Motor neuron (in vitro differentiated cells): ENCODE measurements around the gene RBM4B. TPM values are rescaled to one million over a fixed set of nuclear protein-coding genes. Genes with fewer than 3 reads are reported as not detected.

Source experiments
- ATAC-seq, 8 experiments: fragments of 200-7000 bp; cut with Tn5 transposase; replicated peaks in 6 of 8; 2 replicates each; pipeline ENCODE4 v1.8.0; 2021; ENCODE audit warnings: mild to moderate bottlenecking in 8 of 8, moderate library complexity in 8 of 8
- H3K27ac ChIP-seq, 2 donors: fragments of 250-450 bp; sonication (Bioruptor Pico); 2 replicates each; pipeline ENCODE4 v1.9.0; 2021; ENCODE audit warnings: antibody characterized with exemption in 2 of 2, mild to moderate bottlenecking in 2 of 2, moderate library complexity in 1 of 2
- H3K4me1 ChIP-seq, 2 donors: fragments of 250-450 bp; sonication (Bioruptor Pico); replicated peaks in 1 of 2; 2 replicates each; pipeline ENCODE4 v1.6.1; 2021; ENCODE audit warnings: antibody characterized with exemption in 2 of 2, mild to moderate bottlenecking in 2 of 2, moderate library complexity in 1 of 2
- H3K4me3 ChIP-seq, 5 donors: fragments of 250-450 bp; sonication (Bioruptor Pico); 2 replicates each; pipeline ENCODE4 v1.9.0; 2021; ENCODE audit warnings: antibody characterized with exemption in 5 of 5, mild to moderate bottlenecking in 5 of 5, moderate library complexity in 4 of 5
- WGBS, 10 experiments: fragments of 450-650 bp; shearing (Covaris generic); methylation state at CpG; one replicate each; pipeline ENCODE4 v1.0.0; 2022; 5-methylcytosine and 5-hydroxymethylcytosine counted together
- in situ Hi-C, 9 experiments: fragments of 400-800 bp; cut with MboI; loops; one replicate each; pipeline ENCODE4 v1.15.0; 2021; ENCODE audit warnings: low sequenced_read_pairs in 9 of 9, low pct_unique_long_range_greater_than_20kb in 2 of 9; ENCODE audit not compliant: unreplicated experiment in 9 of 9
- total RNA-seq, 8 experiments: library from RNA; unstranded; fragments of 300-600 nt; gene quantifications; 2 replicates each; pipeline versions ENCODE4 v1.2.3 to v1.2.4, GENCODE V29; 2022

RBM4B gene
- total RNA-seq, 8 experiments from 2014 or later, result 14.9 to 59.5 (median 47.7) TPM

DNA sequence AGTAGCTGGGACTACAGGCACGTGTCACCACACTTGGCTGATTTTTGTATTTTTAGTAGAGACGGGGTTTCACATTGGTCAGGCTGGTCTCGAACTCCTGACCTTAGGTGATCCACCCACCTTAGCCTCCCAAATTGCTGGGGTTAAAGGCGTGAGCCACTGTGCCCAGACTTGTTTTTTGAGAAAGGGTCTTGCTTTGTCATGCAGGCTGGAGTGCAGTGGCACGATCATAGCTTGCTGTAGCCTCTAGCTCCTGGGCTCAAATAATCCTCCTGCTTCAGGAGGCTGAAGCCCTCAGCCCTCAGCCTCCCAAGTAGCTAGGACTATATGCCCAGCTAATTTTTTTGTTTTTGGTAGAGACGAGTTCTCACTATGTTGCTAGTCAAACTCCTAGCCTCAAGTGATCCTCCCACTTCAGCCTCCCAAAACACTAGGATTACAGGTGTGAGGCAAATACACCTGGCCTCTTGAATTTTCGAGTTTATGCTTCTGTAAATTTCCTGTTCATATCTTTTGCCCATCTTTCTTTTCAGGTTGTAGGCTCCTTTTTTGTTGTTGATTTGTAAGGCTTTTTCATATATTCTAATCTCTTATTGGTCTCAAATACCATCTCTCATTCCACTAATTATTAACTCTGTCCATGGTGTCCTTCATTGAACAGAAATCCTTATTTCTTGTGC lies 3.4 kb upstream of the RBM4B start:
- 13 to 100% (median 76%) methylated on average over 1 to 3 of the region's 7 CpGs for WGBS, 10 experiments
- H3K27ac ChIP-seq, result no peak overlapping the region
- in situ Hi-C loops, result loop anchor here in 3 of 9 experiments (25.0 kb wide), 1 partner anchor 269 kb away; the partner anchor contains the start of gene NPAS4 (in 3 of the 3)
- no peak overlapping the region for H3K4me3 ChIP-seq
- peaks cover 6 to 11% of the 10 kb centered on the region in 2 donors for H3K4me1 ChIP-seq
- ATAC-seq, result no peak

DNA sequence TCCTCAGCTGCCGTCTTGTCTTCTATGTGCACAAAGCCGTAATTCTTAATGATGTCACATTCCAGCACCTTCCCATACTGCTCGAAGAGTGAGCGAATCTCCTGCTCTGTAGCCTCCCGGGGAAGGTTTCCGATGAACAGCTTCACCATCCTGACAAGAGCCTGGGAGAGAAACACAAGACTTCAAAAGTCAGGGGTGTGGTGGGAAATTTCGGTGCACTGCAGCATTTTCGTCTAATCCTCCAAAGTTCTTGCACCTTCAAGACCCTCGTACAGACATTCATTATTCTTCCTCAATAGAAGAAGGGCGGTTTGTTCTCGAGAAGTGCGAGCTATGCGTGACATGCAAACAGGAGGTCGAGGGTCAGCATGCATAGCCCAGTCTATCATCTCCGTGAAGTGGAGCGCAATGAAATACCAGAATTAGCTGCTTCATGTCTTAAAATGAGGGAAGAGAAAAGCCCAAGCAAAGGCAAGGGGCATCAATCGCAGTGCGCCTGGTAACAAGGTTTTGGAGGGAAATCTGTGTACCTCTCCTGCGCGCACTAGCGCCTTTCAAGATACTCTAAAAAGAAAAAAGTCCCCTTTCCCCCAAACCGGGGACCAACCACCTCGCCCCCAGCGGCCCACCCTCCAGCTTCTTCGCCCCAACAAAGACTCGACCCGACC lies 622 bp downstream of the RBM4B start:
- peak overlapping the region; percentile 59 to 84 (median 69) for H3K4me3 ChIP-seq
- in situ Hi-C loops, result loop anchor here in 3 of 9 experiments (25.0 kb wide), 1 partner anchor 265 kb away; the partner anchor contains the start of gene NPAS4 (in 3 of the 3)
- no peak for ATAC-seq
- H3K4me1 ChIP-seq, result peaks cover 31 to 42% of the 10 kb centered on the region in 2 donors
- peak overlapping the region; percentile 97 to 99 for H3K27ac ChIP-seq
- WGBS, 10 experiments, result 0 to 11% (median 0%) methylated on average over 2 to 7 of the region's 27 CpGs; no CpG with 5 or more reads in 3 of the 10 experiments

DNA sequence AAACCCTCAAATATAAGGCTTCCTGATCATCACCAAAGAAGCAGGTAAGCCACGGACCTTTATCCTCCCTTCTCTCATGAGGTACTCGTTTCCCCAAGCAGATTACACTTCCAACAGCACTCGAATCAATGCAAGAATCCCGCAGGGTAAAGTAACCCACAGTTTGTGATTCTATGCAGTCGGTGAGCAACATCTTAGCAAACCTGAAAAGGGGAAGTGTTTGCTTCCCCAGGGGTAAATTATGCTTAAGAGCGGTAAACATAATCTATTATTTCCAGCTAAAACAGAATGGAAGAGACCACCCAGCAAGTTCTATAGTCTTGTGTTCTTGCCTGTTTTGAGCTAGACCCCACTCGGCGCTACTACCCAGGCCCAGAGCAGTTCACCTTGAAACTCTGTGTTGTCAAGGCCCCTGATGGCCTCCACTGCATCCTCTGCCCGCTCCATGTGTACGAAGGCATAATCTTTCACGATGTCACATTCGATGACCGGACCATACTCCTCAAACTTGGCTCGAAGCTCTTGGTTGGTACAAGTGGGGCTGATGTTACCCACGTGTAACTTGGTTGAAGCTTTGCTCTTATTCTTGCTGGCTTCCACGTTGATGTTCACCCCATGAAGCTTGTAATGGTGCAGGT lies 1.3 kb downstream of the RBM4B start:
- Histone ChIP-seq H3K27ac (peak overlapping the region; percentile 97 to 99), H3K4me3 (peak overlapping the region; percentile 59 to 84 (median 69))

DNA sequence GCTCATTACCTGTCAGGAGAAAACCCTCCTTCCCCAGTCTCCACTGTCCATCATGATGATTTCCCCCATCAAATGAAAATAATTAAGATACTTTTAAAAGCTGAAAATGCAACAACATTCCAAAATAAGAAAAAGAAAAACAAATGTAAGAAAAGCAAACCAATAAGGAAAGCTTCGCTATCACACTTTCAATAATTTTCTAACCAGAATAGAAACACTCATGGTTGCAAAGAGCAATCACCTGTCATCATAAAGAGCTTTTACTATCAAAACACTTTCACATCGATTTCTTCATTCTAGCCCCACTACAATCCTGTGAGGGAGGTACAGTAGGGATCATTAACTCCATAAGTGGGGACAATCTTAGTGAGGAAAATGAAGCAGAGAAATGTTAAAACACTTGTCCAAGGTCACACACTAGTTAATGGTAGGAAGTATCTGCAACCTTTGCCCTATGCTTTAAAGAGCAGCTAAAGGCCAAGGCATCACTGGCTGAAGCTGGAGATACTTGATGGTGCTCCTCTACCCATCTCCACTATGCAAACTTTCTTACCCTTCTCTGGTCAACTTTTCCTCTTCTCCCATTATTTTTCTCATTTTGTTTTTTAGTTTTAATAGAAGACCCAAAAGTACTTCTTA lies 2.6 kb downstream of the RBM4B start:
- Histone ChIP-seq H3K4me3 (peak overlapping the region in 4 of 5 donors; percentile 59 to 84 (median 70)), H3K4me1 (peaks cover 31 to 56% of the 10 kb centered on the region in 2 donors), H3K27ac (no peak overlapping the region)
- in situ Hi-C loops, result loop anchor here in 3 of 9 experiments (25.0 kb wide), 1 partner anchor 263 kb away; the partner anchor contains the start of gene NPAS4 (in 3 of the 3)
- ATAC-seq, result no peak
- 58 to 100% (median 100%) methylated on average over 1 to 2 of the region's 2 CpGs; no CpG with 5 or more reads in 2 of the 10 experiments for whole genome bisulfite sequencing, 10 experiments

More for the DNA sequence above, 1.3 kb downstream of the RBM4B start:
- peaks cover 31 to 48% of the 10 kb centered on the region in 2 donors for H3K4me1 ChIP-seq
- ATAC-seq, result no peak
- in situ Hi-C loops, result loop anchor here in 3 of 9 experiments (25.0 kb wide), 1 partner anchor 264 kb away; the partner anchor contains the start of gene NPAS4 (in 3 of the 3)
- 41 to 100% (median 64%) methylated on average over 1 to 13 of the region's 16 CpGs for WGBS, 10 experiments

DNA sequence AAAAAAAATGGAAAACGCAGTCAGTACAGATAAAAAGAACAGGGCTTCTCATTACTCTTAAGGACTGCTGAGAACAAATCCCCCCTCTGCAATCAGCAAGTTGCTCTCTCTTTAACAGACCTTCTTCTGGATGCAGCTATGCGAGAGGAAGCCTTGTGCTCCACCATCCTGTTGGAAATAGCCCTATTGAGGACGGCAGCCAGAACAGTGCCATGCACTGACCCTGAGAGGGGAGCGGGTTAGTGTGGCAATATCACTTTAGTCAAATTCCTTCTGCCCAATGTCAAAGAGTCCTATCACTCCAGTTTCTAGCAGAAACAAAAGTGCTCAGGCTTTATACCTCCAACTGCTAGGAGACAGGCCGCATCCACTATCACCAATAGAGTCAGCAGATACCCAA lies 6.9 kb downstream of the RBM4B start:
- no peak overlapping the region for H3K27ac ChIP-seq
- in situ Hi-C loops, result no loop called here
- 20 to 100% (median 89%) methylated on average over 1 to 4 of the region's 5 CpGs; no CpG with 5 or more reads in 1 of the 10 experiments for WGBS, 10 experiments
- no peak overlapping the region for H3K4me3 ChIP-seq
- ATAC-seq, result peak in 3 of 8 experiments; percentile 19 to 22 (median 20)
- H3K4me1 ChIP-seq, result peaks cover 22 to 60% of the 10 kb centered on the region in 2 donors

DNA sequence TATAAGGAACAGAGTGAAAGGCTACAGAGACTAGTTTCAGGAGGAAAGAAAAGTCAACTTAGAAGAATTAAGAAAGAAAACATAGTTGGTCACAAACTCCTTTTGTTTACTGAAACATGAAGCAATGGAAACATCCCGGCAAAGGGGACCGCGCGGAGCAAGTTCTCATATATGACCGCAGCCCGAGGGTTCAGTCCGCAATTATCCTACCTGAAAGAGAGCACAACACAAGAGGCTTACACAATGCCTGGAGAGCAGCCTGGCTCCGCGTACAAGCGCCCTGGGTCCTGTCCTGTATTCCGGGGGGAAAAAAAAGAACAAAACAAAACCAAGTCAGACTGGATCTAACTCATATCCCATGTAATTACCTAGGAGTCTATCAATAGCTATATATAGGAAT lies 12.3 kb downstream of the RBM4B start:
- WGBS, 10 experiments, result 84 to 100% (median 94%) methylated on average over 1 to 11 of the region's 11 CpGs
- in situ Hi-C loops, result no loop called here
- Histone ChIP-seq H3K27ac (no peak overlapping the region), H3K4me1 (peaks cover 4 to 13% of the 10 kb centered on the region in 2 donors), H3K4me3 (no peak overlapping the region)
- no peak for ATAC-seq

DNA sequence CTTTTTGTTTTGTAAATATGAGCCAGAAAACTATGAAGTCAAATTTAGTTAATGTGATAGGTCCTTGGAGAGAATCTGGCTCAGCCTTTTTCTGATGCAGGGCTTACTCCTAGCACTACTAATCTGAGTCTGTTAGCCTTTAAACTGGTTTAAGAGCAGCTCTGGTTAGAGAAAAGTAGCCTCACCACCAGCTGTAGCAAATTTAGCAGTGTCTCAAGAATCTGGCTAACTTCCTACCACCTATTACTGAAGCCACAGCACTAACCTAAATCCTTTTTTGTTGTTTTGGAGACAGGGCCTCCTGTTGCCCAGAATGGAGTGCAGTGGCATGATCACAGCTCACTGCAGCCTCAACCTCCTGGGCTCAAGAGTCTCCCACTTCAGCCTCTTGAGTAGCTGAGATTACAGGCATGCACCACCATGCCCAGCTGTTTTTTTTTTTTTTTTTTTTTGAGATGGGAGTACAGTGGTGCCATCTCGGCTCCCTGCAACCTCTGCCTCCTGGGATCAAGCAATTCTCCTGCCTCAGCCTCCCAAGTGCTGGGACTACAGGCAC lies 13.9 kb downstream of the RBM4B start:
- ATAC-seq, result no peak
- no peak overlapping the region for H3K27ac ChIP-seq
- peaks cover 4 to 13% of the 10 kb centered on the region in 2 donors for H3K4me1 ChIP-seq
- no peak overlapping the region for H3K4me3 ChIP-seq
- in situ Hi-C loops, result no loop called here
- 100% methylated on average over 1 of the region's 1 CpG; no CpG with 5 or more reads in 8 of the 10 experiments for WGBS, 10 experiments

DNA sequence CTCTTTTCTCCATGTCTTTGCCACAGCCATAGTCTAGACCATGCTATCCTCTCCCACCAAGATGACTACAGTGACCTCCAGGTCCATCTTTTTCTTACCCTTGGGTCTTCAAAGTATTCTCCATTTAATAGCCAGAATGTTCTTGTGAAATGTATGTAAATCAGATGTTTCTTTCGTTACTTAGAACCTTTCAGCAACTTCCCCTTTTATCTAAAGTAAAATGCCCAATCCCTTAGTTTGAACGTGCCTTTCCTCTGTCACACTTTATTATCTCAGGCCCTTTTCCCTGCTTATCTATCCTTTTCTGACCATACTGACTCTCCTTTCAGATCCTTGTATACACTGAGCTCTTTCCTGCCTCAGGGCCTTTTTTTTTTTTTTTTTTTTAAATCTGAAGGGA lies 17.9 kb downstream of the RBM4B start:
- Histone ChIP-seq H3K4me3 (no peak overlapping the region), H3K4me1 (no peaks in the 10 kb centered on the region), H3K27ac (no peak overlapping the region)
- in situ Hi-C loops, result no loop called here
- 69 to 100% (median 89%) methylated on average over 1 to 2 of the region's 2 CpGs for WGBS, 10 experiments
- ATAC-seq, result no peak

DNA sequence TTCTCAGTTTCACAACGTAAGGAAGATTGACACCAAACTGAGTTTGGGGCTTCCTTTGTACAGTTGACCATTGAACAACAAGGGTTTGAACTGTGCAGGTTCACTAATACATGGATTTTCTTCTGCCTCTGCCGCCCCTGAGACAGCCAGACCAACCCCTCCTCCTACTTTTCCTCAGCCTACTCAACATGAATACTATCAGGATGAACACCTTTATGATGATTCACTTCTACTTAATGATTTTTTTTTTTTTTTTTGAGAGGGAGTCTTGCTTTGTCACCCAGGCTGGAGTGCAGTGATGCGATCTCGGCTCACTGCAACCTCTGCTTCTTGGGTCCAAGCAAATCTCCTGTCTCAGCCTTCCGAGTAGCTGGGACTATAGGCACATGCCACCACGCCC lies 24.6 kb downstream of the RBM4B start:
- WGBS, 10 experiments, result 66 to 100% (median 93%) methylated on average over 1 to 6 of the region's 6 CpGs
- no peaks in the 10 kb centered on the region for H3K4me1 ChIP-seq
- H3K27ac ChIP-seq, result no peak overlapping the region
- in situ Hi-C loops, result no loop called here
- peak in 4 of 8 experiments; percentile 5 to 25 (median 15) for ATAC-seq
- H3K4me3 ChIP-seq, result no peak overlapping the region

DNA sequence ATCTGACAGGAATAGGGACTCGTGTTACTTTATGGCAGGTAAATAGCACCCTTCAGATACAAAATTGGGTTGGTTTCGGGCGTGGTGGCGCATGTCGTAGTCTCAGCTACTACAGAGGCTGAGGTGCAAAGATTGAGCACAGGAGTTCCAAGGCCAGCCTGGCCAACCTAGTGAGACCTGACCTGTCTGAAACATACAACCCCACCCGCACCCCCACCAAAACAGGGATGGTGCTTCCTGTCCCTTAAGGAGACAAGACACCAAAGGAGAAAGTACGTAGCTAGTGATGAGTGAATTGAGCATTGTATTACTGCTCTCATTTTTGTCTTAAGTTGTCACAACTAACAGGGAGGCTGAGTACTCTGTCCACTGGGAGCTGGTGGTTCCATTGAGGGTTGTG lies 25.0 kb downstream of the RBM4B start:
- in situ Hi-C loops, result no loop called here
- ATAC-seq, result peak in 2 of 8 experiments; percentile 4 to 9
- Histone ChIP-seq H3K27ac (no peak overlapping the region), H3K4me3 (no peak overlapping the region), H3K4me1 (no peaks in the 10 kb centered on the region)
- WGBS, 10 experiments, result 85 to 100% (median 100%) methylated on average over 1 to 6 of the region's 7 CpGs; no CpG with 5 or more reads in 2 of the 10 experiments

DNA sequence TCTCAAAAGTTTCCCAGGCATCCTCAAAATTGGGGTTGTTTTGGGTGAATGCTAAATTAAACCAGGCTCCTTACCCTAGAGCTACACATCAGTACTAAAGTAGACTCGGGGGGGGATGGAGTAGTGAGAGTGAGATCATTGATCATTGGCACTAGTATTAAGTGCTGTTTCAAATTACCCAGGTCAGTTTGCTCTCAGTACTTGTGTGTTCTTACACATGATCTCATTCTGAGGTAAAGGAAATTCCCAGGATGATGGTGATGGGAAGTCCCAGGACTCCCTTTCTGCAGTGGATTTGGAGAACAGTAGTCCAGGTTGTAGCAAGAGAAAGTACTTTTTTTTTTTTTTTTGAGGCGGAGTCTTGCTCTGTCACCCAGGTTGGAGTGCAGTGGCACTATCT lies 26.7 kb downstream of the RBM4B start:
- Histone ChIP-seq H3K4me3 (no peak overlapping the region), H3K27ac (no peak overlapping the region), H3K4me1 (peaks cover 0 to 3% of the 10 kb centered on the region in 2 donors)
- ATAC-seq, result peak in 1 of 8 experiments; percentile 14
- 17 to 100% (median 86%) methylated on average over 1 of the region's 2 CpGs; no CpG with 5 or more reads in 7 of the 10 experiments for WGBS, 10 experiments
- in situ Hi-C loops, result no loop called here

DNA sequence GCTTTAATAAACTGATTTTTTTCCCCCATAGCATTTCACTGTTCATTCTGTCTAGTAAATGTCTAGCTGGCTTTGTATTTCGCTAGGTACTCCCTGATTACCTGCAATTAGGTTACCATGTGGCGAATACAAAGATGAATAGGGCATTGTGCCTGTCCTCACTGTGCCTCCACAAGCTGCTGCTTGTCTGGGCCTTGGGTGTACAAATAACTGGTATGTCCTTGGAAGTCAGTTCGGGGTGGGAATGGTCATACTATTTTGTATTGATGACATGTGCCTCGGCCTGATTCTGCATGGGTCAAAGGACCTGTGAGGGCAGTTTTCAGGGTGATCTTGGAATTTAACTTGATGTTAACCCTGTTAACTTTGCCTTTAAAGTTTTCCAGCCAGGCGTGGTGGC lies 27.8 kb downstream of the RBM4B start:
- Histone ChIP-seq H3K4me1 (peaks cover 4 to 12% of the 10 kb centered on the region in 2 donors), H3K27ac (no peak overlapping the region), H3K4me3 (no peak overlapping the region)
- ATAC-seq, result no peak
- in situ Hi-C loops, result no loop called here
- WGBS, 10 experiments, result 83 to 100% (median 99%) methylated on average over 1 to 5 of the region's 5 CpGs; no CpG with 5 or more reads in 2 of the 10 experiments
